Activated B cell treated with CpG ODN at 0.5 μM for 24 hours (primary cell): ENCODE measurements around the gene C10orf71. TPM values are rescaled to one million over a fixed set of nuclear protein-coding genes. Genes with fewer than 3 reads are reported as not detected.

Source experiments
- ATAC-seq: fragments of 200-7000 bp; cut with Tn5 transposase; one replicate; pipeline ENCODE4 v1.10.0; 2021; ENCODE audit warnings: low read depth, mild to moderate bottlenecking, moderate library complexity
- CTCF ChIA-PET: fragments of 350-600 bp; sonication (Branson Sonifier 250); formaldehyde crosslinking; loops from one replicate; lab custom pipeline; 2021; ENCODE audit warnings: antibody characterized with exemption; lab: Charles Lee
- POLR2A ChIA-PET: fragments of 350-600 bp; sonication (Branson Sonifier 250); formaldehyde crosslinking; loops from one replicate; lab custom pipeline; 2021; ENCODE audit warnings: antibody characterized with exemption; lab: Charles Lee
- DNase-seq: peaks from one replicate; pipeline ENCODE4 v3.0.0; 2022
- H3K27ac Mint-ChIP-seq: one replicate; pipeline ENCODE4 v1.8.0; 2020; ENCODE audit warnings: mixed read lengths
- H3K27me3 Mint-ChIP-seq: one replicate; pipeline ENCODE4 v1.8.0; 2021; ENCODE audit warnings: mixed read lengths
- H3K36me3 Mint-ChIP-seq: one replicate; pipeline ENCODE4 v1.8.0; 2021; ENCODE audit warnings: low read depth, mixed read lengths
- H3K4me1 Mint-ChIP-seq: one replicate; pipeline ENCODE4 v1.8.0; 2021; ENCODE audit warnings: mixed read lengths
- H3K4me3 Mint-ChIP-seq: one replicate; pipeline ENCODE4 v1.8.0; 2020; ENCODE audit warnings: mild to moderate bottlenecking, mixed read lengths
- H3K9me3 Mint-ChIP-seq: one replicate; pipeline ENCODE4 v1.8.0; 2020; ENCODE audit warnings: mixed read lengths
- CTCF ChIP-seq: fragments of 200-600 bp; IDR thresholded peaks from one replicate; pipeline ENCODE4 v1.8.0; 2022; ENCODE audit warnings: antibody characterized with exemption, mild to moderate bottlenecking
- intact Hi-C: fragments of 100-400 bp; cut with micrococcal nuclease; formaldehyde crosslinking; loops from one replicate; pipeline ENCODE4 v1.15.1; 2024
- total RNA-seq: library from RNA; stranded (reverse); gene quantifications from 2 replicates; pipeline ENCODE4 v1.2.3, GENCODE V29; 2022

C10orf71 gene
- total RNA-seq, 1 donor from 2014 or later = not detected

- TF ChIP-seq CTCF = no peak
- no peak for ATAC-seq
- Mint-ChIP-seq H3K9me3 (no peaks in the 10 kb centered on the region), H3K27me3 (peaks cover 6% of the 10 kb centered on the region), H3K4me3 (no peak overlapping the region), H3K27ac (no peak overlapping the region), H3K4me1 (peaks cover 12% of the 10 kb centered on the region), H3K36me3 (no peaks in the 10 kb centered on the region)
- intact Hi-C loops = loop anchor here (2.0 to 5.0 kb wide), 2 partner anchors 173 to 186 kb away; no protein-coding TSS in a partner anchor
- ChIA-PET POLR2A (no interaction called here), CTCF (no interaction called here)
- no peak for DNase-seq
Measured at GRCh38 chr10:49363309-49364031, 64.5 kb downstream of the C10orf71 start.

GRCh38 chr10:49364051-49364450 is 65.1 kb downstream of the C10orf71 start:
- H3K27ac Mint-ChIP-seq = no peak overlapping the region
- H3K9me3 Mint-ChIP-seq = no peaks in the 10 kb centered on the region
- H3K4me1 Mint-ChIP-seq = peaks cover 12% of the 10 kb centered on the region
- H3K27me3 Mint-ChIP-seq = peaks cover 3% of the 10 kb centered on the region
- ATAC-seq (no peak), DNase-seq (no peak)
- CTCF ChIA-PET = no interaction called here
- intact Hi-C loops = loop anchor here (5.0 kb wide), 1 partner anchor 187 kb away; no protein-coding TSS in a partner anchor
- no peaks in the 10 kb centered on the region for H3K36me3 Mint-ChIP-seq
- TF ChIP-seq CTCF = no peak
- no peak overlapping the region for H3K4me3 Mint-ChIP-seq
- POLR2A ChIA-PET = no interaction called here

GRCh38 chr10:49364747-49365146 is 65.8 kb downstream of the C10orf71 start:
- no peak for DNase-seq
- ChIA-PET POLR2A (no interaction called here), CTCF (no interaction called here)
- ATAC-seq = no peak
- no peak for TF ChIP-seq CTCF
- H3K4me3 Mint-ChIP-seq = no peak overlapping the region
- H3K9me3 Mint-ChIP-seq = no peaks in the 10 kb centered on the region
- intact Hi-C loops = loop anchor here (5.0 kb wide), 1 partner anchor 187 kb away; no protein-coding TSS in a partner anchor
- H3K27me3 Mint-ChIP-seq = peaks cover 7% of the 10 kb centered on the region
- H3K4me1 Mint-ChIP-seq = peaks cover 12% of the 10 kb centered on the region
- no peak overlapping the region for H3K27ac Mint-ChIP-seq
- H3K36me3 Mint-ChIP-seq = no peaks in the 10 kb centered on the region

- Mint-ChIP-seq H3K9me3 (no peaks in the 10 kb centered on the region), H3K36me3 (no peaks in the 10 kb centered on the region), H3K27me3 (peaks cover 7% of the 10 kb centered on the region), H3K4me3 (no peak overlapping the region), H3K27ac (no peak overlapping the region), H3K4me1 (peaks cover 12% of the 10 kb centered on the region)
- intact Hi-C loops = no loop called here
- no peak for ATAC-seq
- TF ChIP-seq CTCF = no peak
- ChIA-PET CTCF (no interaction called here), POLR2A (no interaction called here)
- no peak for DNase-seq
Measured at GRCh38 chr10:49365275-49365674, 66.3 kb downstream of the C10orf71 start.

GRCh38 chr10:49365675-49366415 is 66.9 kb downstream of the C10orf71 start:
- Mint-ChIP-seq H3K4me3 (no peak overlapping the region), H3K27me3 (peaks cover 11% of the 10 kb centered on the region), H3K4me1 (peaks cover 12% of the 10 kb centered on the region), H3K27ac (no peak overlapping the region), H3K36me3 (no peaks in the 10 kb centered on the region), H3K9me3 (no peaks in the 10 kb centered on the region)
- POLR2A ChIA-PET = no interaction called here
- no peak for TF ChIP-seq CTCF
- CTCF ChIA-PET = no interaction called here
- ATAC-seq = no peak
- intact Hi-C loops = no loop called here
- no peak for DNase-seq
